Heart left ventricle (tissue), 13 donors: ENCODE measurements around the gene THOC5.

Experiments used
- POLR2A ChIP-seq, 2 donors: fragments of 450-650 bp; IDR thresholded peaks; one replicate each; pipeline ENCODE4 v1.6.1; 2017; ENCODE audit warnings: antibody characterized with exemption in 2 of 2, mild to moderate bottlenecking in 2 of 2, moderate library complexity in 2 of 2
- TF ChIP-seq, protein P1 (sequence below), 12 donors: fragments of 200-600 bp; sonication (generic) in 4 of 12; IDR thresholded peaks; one replicate each; pipeline versions ENCODE4 v1.5.0 to v1.8.0; 2018 to 2022; ENCODE audit warnings: antibody characterized with exemption in 12 of 12, mild to moderate bottlenecking in 5 of 12
- donor health status: ischemic (EF 13 %, LVEDD 7.1; RV severe dilation, severe dysfunction).
- donor health status: DM: no; HTN: yes; CAD: no.
- donor health status: DM: no; HTN: no; CAD: no.
- donor health status: ischemic (EF 25% LVEDD 6.9; RV normal size, moderate dysfunction).
- donor health status: ischemic (EF 25% LVEDD 5.7; RV mildly dilated, moderate dysfunction).
- donor health status: ischemic (EF 35%, LVEDD 5.7; RV mildly dilated, moderate dysfunction).
- donor health status: nonischemic (EF 11% LVEDD 7.7; RV severe dilation, severe dysfunction).
- donor health status: DM: yes; HTN: yes; CAD: no.
- donor health status: PGD.
- donor health status: ischemic (EF 29% LVEDD 5.4; RV normal size, mild dysfunction).
- donor health status: nonischemic (EF 23%, LVEDD 6.1; RV moderate dilation, normal function).

- TF ChIP-seq, protein P1, sequence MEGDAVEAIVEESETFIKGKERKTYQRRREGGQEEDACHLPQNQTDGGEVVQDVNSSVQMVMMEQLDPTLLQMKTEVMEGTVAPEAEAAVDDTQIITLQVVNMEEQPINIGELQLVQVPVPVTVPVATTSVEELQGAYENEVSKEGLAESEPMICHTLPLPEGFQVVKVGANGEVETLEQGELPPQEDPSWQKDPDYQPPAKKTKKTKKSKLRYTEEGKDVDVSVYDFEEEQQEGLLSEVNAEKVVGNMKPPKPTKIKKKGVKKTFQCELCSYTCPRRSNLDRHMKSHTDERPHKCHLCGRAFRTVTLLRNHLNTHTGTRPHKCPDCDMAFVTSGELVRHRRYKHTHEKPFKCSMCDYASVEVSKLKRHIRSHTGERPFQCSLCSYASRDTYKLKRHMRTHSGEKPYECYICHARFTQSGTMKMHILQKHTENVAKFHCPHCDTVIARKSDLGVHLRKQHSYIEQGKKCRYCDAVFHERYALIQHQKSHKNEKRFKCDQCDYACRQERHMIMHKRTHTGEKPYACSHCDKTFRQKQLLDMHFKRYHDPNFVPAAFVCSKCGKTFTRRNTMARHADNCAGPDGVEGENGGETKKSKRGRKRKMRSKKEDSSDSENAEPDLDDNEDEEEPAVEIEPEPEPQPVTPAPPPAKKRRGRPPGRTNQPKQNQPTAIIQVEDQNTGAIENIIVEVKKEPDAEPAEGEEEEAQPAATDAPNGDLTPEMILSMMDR (IDR thresholded peaks at IDR 0.05): no peak
- no peak for TF ChIP-seq POLR2A (IDR thresholded peaks at IDR 0.05)
Measured at GRCh38 chr22:29458551-29458950, 95.0 kb downstream of the THOC5 start.
